Measurements from ENCODE around the gene GPX7.

Gene GPX7

GRCh38 chr1:52593495-52593894, 8.7 kb upstream of the GPX7 start:
- Histone ChIP-seq H3K79me2 (ENCODE audit: insufficient read depth, low read length) (no peaks in the 10 kb centered on the region), H3K4me2 (ENCODE audit: insufficient read depth, low read length) (no peak overlapping the region), H3K4me1 (ENCODE audit: insufficient read depth, low read length) (no peaks in the 10 kb centered on the region), H2AFZ (ENCODE audit: low read depth, low read length) (no peak overlapping the region), H3K9ac (ENCODE audit: low read depth, low read length) (no peak overlapping the region), H3K36me3 (ENCODE audit: insufficient read depth, low read length) (no peaks in the 10 kb centered on the region), H3K27me3 (ENCODE audit: insufficient read depth, low read length, poor library complexity) (no peaks in the 10 kb centered on the region), H3K27ac (ENCODE audit: low read length) (no peak overlapping the region), H3K9me3 (ENCODE audit: insufficient read depth, low read length, severe bottlenecking) (no peaks in the 10 kb centered on the region), H4K20me1 (ENCODE audit: insufficient read depth, low read length) (no peaks in the 10 kb centered on the region), H3K4me3 (ENCODE audit: low read depth in 1 of 2, low read length in 2 of 2) (no peak overlapping the region)
- TF ChIP-seq CTCF (IDR thresholded peaks at IDR 0.05; ENCODE audit: borderline replicate concordance, extremely low read depth, low read length, poor library complexity, severe bottlenecking) = no peak
- no peak for TF ChIP-seq EZH2 (IDR thresholded peaks at IDR 0.05; ENCODE audit: borderline replicate concordance, low read depth, low read length, severe bottlenecking)
- no peak for ATAC-seq (ENCODE audit: insufficient read depth, low read depth)
- DNase-seq = no peak

- TF ChIP-seq CTCF (IDR thresholded peaks at IDR 0.05; ENCODE audit: borderline replicate concordance, extremely low read depth, low read length, poor library complexity, severe bottlenecking) (no peak), EZH2 (IDR thresholded peaks at IDR 0.05; ENCODE audit: borderline replicate concordance, low read depth, low read length, severe bottlenecking) (no peak)
- Histone ChIP-seq H3K4me3 (ENCODE audit: low read depth in 1 of 2, low read length in 2 of 2) (no peak overlapping the region), H3K4me1 (ENCODE audit: insufficient read depth, low read length) (no peaks in the 10 kb centered on the region), H3K36me3 (ENCODE audit: insufficient read depth, low read length) (no peaks in the 10 kb centered on the region), H3K79me2 (ENCODE audit: insufficient read depth, low read length) (no peaks in the 10 kb centered on the region), H3K27me3 (ENCODE audit: insufficient read depth, low read length, poor library complexity) (no peaks in the 10 kb centered on the region), H3K9ac (ENCODE audit: low read depth, low read length) (no peak overlapping the region), H2AFZ (ENCODE audit: low read depth, low read length) (no peak overlapping the region), H3K9me3 (ENCODE audit: insufficient read depth, low read length, severe bottlenecking) (no peaks in the 10 kb centered on the region), H3K4me2 (ENCODE audit: insufficient read depth, low read length) (no peak overlapping the region), H3K27ac (ENCODE audit: low read length) (no peak overlapping the region), H4K20me1 (ENCODE audit: insufficient read depth, low read length) (no peaks in the 10 kb centered on the region)
- no peak for ATAC-seq (ENCODE audit: insufficient read depth, low read depth)
- DNase-seq = no peak
These were observed 7.1 kb upstream of the GPX7 start for GRCh38 chr1:52595061-52595460.

GRCh38 chr1:52597912-52598311, 4.3 kb upstream of the GPX7 start:
- H3K4me3 ChIP-seq (ENCODE audit: low read depth in 1 of 2, low read length in 2 of 2) = no peak overlapping the region
- H3K27ac ChIP-seq (ENCODE audit: low read length) = no peak overlapping the region
- H3K4me2 ChIP-seq (ENCODE audit: insufficient read depth, low read length) = no peak overlapping the region
- no peak for DNase-seq
- no peak overlapping the region for H3K9ac ChIP-seq (ENCODE audit: low read depth, low read length)
- H3K79me2 ChIP-seq (ENCODE audit: insufficient read depth, low read length) = peaks cover 19% of the 10 kb centered on the region
- no peak for ATAC-seq (ENCODE audit: insufficient read depth, low read depth)
- no peaks in the 10 kb centered on the region for H3K36me3 ChIP-seq (ENCODE audit: insufficient read depth, low read length)
- H3K27me3 ChIP-seq (ENCODE audit: insufficient read depth, low read length, poor library complexity) = no peaks in the 10 kb centered on the region
- 0 out of 2 replicates have a peak overlapping the region, but pooled peaks have one; percentile 29 for H2AFZ ChIP-seq (ENCODE audit: low read depth, low read length)
- no peaks in the 10 kb centered on the region for H3K9me3 ChIP-seq (ENCODE audit: insufficient read depth, low read length, severe bottlenecking)
- no peak for TF ChIP-seq EZH2 (IDR thresholded peaks at IDR 0.05; ENCODE audit: borderline replicate concordance, low read depth, low read length, severe bottlenecking)
- no peak for TF ChIP-seq CTCF (IDR thresholded peaks at IDR 0.05; ENCODE audit: borderline replicate concordance, extremely low read depth, low read length, poor library complexity, severe bottlenecking)
- peaks cover 17% of the 10 kb centered on the region for H3K4me1 ChIP-seq (ENCODE audit: insufficient read depth, low read length)
- H4K20me1 ChIP-seq (ENCODE audit: insufficient read depth, low read length) = no peaks in the 10 kb centered on the region

GRCh38 chr1:52598729-52599128, 3.4 kb upstream of the GPX7 start:
- no peak overlapping the region for H3K27ac ChIP-seq (ENCODE audit: low read length)
- H2AFZ ChIP-seq (ENCODE audit: low read depth, low read length) = no peak overlapping the region
- no peak overlapping the region for H3K9ac ChIP-seq (ENCODE audit: low read depth, low read length)
- H3K9me3 ChIP-seq (ENCODE audit: insufficient read depth, low read length, severe bottlenecking) = no peaks in the 10 kb centered on the region
- peaks cover 25% of the 10 kb centered on the region for H3K4me1 ChIP-seq (ENCODE audit: insufficient read depth, low read length)
- H3K79me2 ChIP-seq (ENCODE audit: insufficient read depth, low read length) = peaks cover 27% of the 10 kb centered on the region
- no peak for TF ChIP-seq EZH2 (IDR thresholded peaks at IDR 0.05; ENCODE audit: borderline replicate concordance, low read depth, low read length, severe bottlenecking)
- TF ChIP-seq CTCF (IDR thresholded peaks at IDR 0.05; ENCODE audit: borderline replicate concordance, extremely low read depth, low read length, poor library complexity, severe bottlenecking) = no peak
- peak; percentile 17 for DNase-seq
- no peak overlapping the region for H3K4me2 ChIP-seq (ENCODE audit: insufficient read depth, low read length)
- H3K4me3 ChIP-seq (ENCODE audit: low read depth in 1 of 2, low read length in 2 of 2) = no peak overlapping the region
- H3K36me3 ChIP-seq (ENCODE audit: insufficient read depth, low read length) = peaks cover under 1% of the 10 kb centered on the region; the same call in 1 of the 2 replicates
- no peaks in the 10 kb centered on the region for H4K20me1 ChIP-seq (ENCODE audit: insufficient read depth, low read length)
- ATAC-seq (ENCODE audit: insufficient read depth, low read depth) = no peak
- no peaks in the 10 kb centered on the region for H3K27me3 ChIP-seq (ENCODE audit: insufficient read depth, low read length, poor library complexity)
